Measurements from ENCODE around the gene ZNF532.

GRCh38 chr18:58858591-58859468 lies 5.8 kb upstream of the ZNF532 start:
- TF ChIP-seq CTCF (IDR thresholded peaks at IDR 0.05) (no peak), POLR2A (IDR thresholded peaks at IDR 0.05) (no peak)

All from heart left ventricle (tissue), 13 donors.